Stimulated activated CD8-positive, alpha-beta memory T cell treated with anti-CD3 and anti-CD28 coated beads, Interleukin-4, amount 100 ng/mL, for 4 hours (primary cell): ENCODE results near the gene XRCC1.
"Not testable (repeated sequence)": the region's sequence is repeated elsewhere in the genome, so short reads cannot be mapped to it uniquely, and the experiment has no call there.

Experiments
- DNase-seq, 2 donors: peaks; one replicate each; pipeline ENCODE4 v3.0.0-alpha.2; 2020; ENCODE audit warnings: low read depth in 2 of 2, low spot score in 1 of 2

XRCC1 gene

DNA sequence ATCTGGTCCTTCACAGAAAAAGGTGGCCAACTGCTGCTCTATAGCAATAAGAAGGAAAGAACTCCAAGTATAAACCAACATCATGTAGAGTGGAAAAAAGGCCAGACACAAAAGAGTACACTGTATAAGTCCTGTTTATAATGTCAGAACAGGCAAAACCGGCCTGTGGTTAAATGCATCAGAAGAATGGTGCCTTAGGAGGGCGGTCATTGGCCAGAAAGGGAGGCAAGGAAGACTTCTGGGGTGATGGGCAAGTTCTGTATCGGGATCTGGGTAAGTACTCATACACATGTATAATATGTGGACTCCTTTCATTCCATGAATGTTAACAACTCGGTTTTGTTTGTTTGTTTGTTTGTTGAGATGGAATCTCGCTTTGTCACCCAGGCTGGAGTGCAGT is 52.4 kb downstream of the XRCC1 start:
- no peak for DNase-seq

DNA sequence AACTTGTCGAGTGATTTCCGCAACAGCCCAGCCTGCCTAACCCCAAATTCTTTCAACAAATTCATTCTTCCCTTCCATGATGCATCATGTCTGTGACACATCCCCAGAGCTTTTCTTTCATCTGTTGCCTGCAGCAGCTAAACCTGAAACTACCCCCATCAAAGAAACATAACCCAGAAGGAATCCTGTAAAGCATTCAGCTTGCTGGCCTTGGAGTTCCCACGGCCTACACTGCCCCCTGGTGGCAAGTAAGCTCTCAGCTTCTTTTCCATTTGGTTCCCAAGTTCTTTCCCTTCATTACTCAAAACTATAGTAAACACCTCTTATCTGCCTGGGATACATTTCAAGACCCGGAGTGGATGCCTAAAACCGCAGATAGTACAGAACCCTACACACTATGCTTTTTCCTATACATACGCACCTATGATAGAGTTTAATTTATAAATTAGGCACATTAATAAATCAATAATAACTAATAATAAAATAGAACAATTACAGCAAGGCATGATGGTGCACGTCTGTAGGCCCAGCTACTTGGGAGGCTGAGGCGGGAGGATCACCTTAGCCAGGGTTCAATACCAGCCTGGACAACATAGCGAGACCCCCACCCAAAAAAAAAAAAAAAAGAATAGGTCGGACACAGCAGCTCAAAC is 55.8 kb downstream of the XRCC1 start:
- peak; percentile 58 to 79 for DNase-seq

DNA sequence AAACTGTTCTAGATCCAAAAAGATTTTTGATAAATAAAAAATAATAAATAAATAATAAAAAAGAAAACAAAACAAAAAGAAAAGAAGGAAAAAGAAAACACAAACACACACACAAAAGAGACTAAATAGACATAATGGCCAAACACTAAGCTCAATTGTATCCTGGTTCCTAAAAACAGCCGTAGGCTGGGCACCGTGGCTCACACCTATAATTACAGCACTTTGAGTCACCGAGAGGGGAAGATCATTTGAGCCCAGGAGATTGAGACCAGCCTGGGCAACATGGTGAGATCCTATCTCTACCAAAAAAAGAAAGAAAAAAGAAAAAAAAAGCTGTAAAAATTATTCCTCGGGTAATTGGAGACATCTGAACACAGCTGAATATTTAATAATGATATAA is 57.3 kb downstream of the XRCC1 start:
- no peak for DNase-seq

DNA sequence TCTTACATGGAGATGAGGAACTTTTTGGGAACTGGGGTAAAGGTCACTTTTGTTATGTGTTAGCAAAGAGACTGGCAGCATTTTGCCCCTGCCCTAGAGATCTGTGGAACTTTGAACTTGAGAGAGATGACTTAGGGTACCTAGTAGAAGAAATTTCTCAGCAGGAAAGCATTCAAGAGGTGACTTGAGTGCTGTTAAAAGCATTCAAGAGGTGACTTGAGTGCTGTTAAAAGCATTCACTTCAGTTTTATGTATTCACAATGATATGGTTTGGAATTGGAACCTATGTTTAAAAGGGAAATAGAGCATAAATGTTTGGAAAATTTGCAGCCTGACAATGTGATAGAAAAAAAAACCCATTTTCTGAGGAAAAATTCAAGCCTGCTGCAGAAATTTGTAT is 62.9 kb downstream of the XRCC1 start:
- not testable (repeated sequence) for DNase-seq

DNA sequence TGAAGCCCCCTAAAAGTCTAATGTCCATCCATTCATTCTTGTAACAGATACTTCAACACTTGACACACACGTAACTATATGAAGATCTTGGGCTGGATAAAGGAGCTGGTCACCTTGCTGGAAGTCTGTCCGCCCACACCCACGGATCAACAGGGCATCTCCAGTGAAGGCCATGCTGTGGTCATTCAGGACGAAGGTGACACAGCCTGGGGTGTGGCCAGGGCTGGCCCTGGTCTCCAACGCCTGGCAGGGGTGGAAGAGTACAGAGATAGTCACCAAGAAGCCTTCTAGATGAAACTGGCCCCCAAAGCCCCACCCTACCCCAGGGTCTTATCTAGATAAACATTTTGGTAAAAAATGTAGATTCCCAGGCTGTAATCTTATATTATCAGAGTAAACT is 64.0 kb downstream of the XRCC1 start:
- no peak for DNase-seq

DNA sequence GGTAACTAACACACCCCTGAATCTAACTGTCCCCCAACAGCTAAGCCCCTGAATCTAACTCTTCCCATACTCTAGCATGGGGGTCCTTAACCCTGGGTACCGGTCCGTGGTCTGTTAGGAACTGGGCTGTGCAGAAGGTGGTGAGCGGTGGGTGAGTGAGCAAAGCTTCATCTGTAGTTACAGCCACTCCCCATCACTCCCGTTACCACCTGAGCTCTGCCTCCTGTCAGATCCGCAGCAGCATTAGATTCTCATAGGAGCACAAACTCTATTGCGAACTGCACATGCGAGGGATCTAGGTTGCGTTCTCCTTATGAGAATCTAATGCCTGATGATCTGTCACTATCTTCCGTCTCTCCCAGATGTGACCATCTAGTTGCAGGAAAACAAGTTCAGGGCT is 64.6 kb downstream of the XRCC1 start:
- DNase-seq = no peak

DNA sequence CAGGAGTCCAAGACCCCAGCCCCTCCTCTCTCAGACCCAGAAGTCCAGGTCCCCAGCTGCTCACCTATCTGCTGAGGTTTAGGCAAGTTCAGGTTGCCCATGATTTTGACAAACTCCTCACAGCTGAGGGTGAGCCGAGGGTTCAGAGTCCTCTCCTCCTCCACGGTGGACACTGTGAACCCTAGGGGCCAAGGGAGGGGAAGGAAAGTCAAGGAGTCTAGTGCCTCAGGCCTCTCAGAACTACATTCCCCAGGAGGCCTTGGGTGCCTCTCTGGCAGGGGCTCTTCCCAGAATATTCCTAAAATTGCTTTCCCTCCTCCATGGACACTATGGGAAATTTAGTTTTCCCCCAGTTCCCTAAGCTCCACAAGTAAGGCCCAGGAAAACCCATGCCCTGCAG is 67.4 kb downstream of the XRCC1 start:
- no peak for DNase-seq

DNA sequence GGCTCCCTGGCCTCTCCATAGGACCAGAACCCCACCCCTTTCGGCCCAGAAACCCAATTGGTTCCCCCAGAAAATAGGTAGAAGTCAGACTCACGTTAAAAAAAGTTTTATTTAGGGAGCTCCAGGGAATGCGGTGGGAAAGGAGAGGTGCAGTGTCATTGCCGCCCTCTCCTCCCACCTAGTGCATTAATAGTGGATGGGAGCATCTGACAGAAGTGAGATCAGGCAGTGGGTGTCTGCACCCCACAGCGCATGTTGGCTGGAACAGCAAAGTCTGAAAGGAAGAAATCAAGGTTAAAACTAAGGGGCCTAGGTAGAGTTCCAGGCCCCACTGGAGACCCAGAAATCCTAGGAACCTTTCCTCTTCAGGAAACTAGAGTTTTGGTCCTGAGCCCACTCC is 68.7 kb downstream of the XRCC1 start:
- no peak for DNase-seq

DNA sequence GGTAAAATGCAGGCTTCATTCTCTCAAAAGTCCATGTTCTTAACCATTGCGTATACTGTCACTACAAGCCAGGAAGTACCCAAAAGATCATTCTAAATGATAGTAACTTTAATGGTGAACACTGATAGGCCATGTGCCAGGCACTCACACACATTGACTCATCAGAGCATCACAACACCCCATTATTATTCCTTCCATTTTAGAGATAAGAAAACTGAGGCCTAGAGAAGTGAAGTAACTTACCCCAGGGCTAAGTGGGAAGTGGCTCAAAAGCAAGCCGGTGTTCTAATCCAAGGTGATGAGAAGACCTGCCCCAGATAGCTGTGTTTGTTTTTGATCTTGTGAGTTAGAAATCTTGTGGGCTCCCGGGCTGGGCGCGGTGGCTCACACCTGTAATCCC is 69.4 kb downstream of the XRCC1 start:
- DNase-seq = no peak

DNA sequence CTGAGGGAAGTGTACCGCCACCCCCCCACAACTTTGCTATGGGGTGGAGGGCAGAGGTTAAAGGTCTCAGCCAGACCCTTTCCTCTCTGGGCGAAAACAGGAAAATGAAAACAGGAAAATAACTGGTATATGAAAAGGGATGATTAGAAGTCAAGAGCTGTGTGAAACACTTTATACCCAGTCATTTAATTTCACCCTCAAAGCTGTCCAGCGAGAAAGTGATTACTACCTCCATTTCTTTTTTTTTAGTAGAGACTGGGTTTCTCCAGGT is 70.2 kb downstream of the XRCC1 start:
- DNase-seq = no peak

DNA sequence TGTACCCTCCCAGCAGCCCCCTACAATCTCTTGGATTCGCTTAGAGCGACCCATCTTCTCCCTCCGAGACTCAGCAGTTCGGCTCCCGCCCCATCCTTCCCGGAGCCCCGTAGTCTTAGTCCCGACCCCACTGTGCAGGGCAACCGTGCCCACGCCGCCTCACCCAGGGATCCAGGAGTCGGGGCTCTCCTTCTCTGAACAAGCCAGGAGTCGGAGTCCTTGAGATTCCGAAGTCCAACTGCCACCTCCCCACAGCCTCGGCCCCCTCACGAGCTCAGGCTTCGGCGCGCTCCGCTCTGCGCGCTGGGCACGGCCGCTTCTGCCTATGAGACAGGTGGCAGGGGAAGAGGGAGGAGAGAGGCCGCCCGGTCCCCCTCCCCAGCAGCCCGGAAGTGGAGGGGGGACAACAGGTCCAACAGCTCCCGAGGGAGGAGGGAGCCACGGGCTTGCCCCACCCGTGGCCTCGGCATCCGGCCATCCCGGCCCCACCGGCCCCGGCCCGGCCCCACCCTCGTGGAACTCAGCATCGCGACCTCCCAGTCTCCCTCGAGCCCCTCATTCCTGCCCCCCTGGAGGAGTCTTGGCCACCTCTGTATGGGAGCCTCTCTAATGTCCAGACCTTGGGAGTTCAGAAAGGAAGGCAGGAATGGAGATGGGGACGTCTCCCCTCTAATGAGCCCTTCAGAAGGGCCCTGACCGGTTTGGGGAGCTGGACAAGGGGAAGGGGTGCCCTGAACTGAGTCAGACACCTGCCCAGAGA is 70.7 kb downstream of the XRCC1 start, which contains the start of gene PHLDB3:
PHLDB3 (minus strand) TSS at position 321 of the 760 bp plus-strand sequence. CDS start 628 bp downstream, outside the sequence.
- peak in 1 of 2 donors; percentile 13 for DNase-seq

DNA sequence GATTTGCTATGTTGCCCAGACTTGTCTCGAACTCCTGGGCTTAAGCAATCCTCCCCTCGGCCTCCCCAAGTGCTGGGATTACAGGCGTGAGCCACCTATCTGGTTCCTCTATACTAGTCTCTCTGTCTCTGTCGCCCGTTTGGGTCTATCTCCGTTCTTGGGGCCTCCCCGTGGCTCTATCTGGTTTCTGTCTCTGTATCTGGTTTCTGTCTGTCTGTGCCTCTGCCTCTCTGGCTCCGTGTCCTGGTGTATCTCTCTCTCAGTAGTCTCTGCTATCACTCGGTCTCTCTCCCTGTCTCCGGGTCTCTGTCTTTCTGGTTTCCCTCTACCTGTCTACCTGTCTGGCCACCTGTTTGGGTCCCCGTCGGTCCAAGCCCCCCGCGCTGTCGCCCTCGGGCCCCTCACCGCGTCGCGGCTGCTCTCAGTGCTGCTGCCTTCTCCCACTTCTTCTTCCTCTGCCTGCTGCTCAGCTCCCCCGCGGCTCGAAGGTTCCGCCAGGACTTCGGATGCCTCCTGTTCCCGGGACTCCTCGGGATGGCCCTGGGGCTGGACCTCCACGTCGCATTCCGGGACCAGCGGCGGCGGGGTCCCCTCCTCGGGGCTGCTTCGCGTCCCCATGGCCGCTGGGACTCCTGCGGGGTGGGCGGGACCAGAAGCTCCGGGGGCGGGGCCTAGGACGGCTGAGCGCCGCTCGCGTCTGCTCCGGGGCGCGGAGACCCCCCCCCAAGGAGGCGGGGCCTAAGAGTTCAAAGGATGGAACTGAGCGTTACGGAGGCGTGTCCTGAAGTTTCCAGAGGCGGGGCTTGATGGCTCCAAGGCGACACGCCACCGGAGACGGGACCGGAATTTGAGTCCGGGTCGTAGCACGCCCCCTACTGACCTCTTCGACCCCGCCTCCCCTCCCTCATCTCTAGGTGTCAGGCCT is 71.6 kb downstream of the XRCC1 start:
- DNase-seq = peak; percentile 98 to 99

DNA sequence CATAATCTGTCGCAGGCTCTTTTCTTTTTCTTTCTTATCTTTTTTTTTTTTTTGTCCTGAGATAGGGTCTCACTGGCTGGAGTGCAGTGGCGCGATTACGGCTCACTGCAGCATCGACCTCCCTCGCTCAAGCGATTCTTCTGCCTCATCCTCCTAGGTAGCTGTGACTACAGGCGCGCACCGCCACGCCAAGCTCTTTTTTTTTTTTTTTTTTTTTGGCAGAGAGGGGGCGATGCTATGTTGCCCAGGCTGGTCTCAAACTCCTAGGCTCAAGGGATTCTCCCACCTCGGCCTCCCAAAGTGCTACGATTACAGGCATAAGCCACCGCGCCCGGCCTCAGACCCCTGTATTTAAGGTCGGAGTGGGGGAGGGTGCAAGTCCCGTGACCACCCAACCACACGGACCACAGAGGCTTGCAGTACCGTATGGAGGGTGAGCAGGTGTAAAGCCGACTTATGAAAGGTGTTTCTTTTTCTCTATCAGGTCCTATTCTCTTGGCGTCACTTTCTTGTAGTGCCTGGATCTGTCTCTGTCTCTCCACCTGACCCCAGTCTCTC is 72.8 kb downstream of the XRCC1 start:
- DNase-seq = no peak

DNA sequence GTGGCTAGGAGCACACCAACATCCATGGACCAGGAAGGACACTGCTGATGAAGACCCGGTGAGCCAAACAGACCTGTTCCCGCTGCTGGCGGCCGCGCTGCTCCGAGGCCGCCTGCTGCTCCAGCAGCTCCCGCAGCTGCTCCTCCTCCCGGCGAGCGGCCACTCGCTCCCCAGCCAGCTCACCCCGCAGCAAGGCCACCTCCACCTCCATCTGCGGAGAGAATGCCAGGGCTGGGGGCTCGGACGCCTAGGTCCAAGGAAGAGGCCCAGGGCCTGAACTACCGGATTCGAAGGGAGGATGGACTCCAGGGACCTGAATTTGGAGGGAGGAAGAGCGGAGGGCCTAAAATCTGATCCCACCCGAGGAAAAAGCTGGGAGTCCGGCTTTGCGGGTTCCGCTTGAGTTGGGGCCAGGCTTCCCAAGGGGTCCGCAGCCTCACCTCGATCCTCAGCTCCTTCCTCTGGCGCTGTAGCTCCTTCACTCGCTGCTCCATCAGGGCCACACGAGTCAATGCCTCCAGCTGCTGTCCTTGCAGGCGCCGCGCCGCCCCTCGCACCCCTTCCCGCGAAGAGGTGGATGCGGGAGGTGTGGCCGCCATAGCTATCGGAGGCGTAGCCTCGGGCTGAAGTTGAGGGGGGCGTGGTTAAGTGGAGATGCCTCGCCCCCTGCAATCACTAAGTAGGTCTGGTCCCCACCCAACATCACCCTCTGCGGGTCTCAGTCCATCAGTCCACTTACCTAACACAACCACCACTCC is 73.5 kb downstream of the XRCC1 start:
- no peak for DNase-seq

DNA sequence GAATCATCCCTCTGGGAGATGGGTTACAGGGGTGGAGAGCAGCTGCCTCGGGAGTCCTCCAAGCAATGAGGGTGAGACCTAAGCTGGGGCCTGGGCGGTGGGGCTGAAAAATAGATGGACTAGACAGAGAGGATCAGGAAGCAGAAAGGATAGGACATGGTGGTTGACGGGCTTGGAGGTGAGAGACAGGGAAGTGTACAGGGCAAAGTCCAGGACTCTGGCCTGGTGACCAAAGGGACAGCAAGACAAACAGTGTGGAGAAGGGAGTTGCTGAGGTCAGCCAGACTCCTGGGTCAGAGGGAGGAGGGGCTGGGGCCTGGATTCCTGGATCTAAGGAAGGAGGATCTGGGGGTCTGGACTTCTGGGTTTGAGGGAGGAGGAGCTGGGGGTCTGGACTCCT is 76.3 kb downstream of the XRCC1 start:
- no peak for DNase-seq

DNA sequence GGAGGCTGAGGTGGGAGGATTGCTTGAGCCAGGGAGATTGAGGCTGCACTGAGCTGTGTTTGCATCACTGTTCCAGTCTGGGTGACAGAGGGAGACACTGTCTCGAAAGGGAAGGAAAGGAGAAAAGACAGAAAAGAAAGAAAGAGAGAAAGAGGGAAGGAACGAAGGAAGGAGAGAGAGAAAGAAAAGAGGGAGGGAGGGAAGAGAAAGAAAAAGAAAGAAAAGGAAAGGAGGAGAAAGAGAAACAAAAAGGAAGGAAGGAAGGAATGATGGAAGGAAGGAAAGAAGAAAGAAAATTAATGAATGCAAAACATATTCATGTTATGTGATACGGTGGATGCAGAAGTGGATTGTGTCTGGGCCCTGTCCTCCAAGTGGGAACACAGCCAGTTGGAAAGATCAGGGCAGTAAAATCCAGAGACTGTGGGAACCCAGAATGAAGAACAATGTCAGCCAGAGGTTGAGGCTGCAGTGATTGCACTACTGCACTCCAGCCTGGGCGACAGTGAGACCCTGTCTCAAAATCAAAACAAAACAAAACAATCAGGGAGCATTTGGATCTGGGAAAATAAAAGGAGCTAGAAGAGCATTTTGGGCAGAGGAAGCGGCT is 77.0 kb downstream of the XRCC1 start:
- no peak for DNase-seq

DNA sequence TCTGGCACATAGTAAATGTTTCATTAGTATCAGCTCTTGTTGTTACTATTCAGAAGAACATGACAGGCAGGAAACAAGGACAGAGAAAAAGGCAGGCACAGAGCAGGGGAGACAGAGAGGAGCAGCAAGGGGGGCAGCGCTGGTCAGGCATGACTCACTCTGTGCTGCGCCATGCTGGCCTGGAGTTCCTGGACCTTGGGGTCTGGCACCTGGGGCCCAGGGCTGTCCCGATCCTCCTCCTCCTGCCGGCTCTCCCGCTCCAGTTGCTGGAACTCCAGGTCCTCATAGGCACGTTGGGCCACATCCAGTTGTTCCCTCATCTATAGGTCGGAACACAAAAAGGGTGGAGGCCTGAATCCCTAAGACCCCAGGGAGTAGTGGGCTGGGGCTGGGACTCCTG is 78.4 kb downstream of the XRCC1 start:
- DNase-seq = no peak

DNA sequence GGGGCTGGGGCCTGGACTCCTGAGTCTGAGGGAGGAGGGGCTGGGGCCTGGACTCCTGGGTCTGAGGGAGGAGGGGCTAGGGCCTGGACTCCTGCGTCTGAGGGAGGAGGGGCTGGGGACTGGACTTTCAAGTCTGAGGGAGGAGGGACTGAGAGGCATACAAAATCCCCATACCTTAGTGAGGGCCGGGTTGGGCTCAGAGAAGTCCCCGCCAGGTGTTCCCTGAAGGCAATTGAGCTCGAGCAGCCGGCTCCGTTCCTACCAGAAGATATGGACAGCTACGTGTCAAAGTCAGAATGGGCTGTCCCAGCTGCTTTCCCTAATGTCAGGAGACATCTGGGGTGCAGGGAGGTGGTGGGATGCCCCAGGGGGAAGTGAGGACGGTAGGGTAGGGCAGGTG is 80.2 kb downstream of the XRCC1 start:
- DNase-seq = no peak
